Left ventricle myocardium superior (tissue), 1 donor: Measurements from ENCODE around the gene OR4N5. TPM values are rescaled to one million over a fixed set of nuclear protein-coding genes. Genes with fewer than 3 reads are reported as not detected.
"Not testable (repeated sequence)": the region's sequence is repeated elsewhere in the genome, so short reads cannot be mapped to it uniquely, and the experiment has no call there.

Experiments used
- ATAC-seq: fragments of 200-7000 bp; cut with Tn5 transposase; one replicate; pipeline ENCODE4 v1.9.1; 2020; ENCODE audit warnings: mild to moderate bottlenecking, moderate library complexity
- DNase-seq: peaks from one replicate; pipeline ENCODE4 v3.0.0-alpha.2; 2020
- intact Hi-C: fragments of 100-400 bp; cut with micrococcal nuclease; formaldehyde crosslinking; loops from one replicate; pipeline ENCODE4 v1.11.0; 2022
- long read RNA-seq: library from polyadenylated mRNA; unstranded; transcript quantifications from one replicate; pipeline ENCODE4 v2.0.0, GENCODE V29; 2021
- total RNA-seq: library from RNA; stranded (reverse); fragmentation: NEBNext Ultra II Directional; extraction: Animal tissue kit (Norgen Biotek cat#: 25700); gene quantifications from one replicate; pipeline ENCODE4 v1.2.1, GENCODE V29; 2021
- donor health status: DM: no; HTN: yes; CAD: no; lungs with severe emphysema.

OR4N5 gene
- total RNA-seq = not detected
- long read RNA-seq = 0 reads

DNA sequence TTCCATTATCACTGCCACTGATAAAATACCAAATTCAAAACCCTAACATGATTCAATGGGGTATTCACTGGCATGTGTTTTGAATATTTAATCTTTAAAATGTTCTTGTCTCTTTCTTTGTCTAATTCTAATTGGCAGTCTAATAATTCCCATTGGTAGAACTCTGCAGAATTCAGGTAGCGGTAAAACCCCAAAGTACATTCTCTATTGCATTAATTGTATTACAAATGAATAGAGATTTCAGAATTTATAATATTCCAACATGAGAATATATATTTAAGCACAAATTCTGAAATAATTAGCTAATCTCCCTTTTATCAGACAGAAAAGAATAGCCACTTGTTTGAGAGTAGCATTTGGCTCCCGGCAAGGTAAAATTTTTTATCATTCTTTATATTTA is at the start of gene OR4N5:
Gene OR4N5 (plus strand): TSS at position 301 of the 400 bp plus-strand sequence. CDS start 4,916 bp downstream, outside the sequence.
- DNase-seq (no peak), ATAC-seq (no peak)
- intact Hi-C loops = no loop called here

DNA sequence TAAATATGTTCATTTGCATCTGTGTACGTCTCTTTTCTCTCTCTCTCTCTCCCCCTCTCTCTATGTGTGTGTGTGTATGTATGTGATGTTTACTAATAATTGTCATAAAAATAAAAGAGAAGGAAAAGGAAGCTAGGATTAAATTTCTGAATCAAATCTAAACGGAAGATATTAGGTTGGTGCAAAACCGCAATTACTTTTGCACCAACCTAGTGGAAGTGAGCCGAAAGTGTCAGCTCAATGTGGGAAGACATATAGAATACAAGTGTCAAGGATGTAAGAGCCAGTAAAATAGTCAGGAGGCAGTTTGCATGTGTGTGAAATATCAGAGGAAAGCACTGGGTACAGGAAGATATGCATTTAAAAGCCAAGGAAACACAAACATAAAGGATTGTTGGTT is 46.6 kb upstream of the OR4N5 start:
- intact Hi-C loops = no loop called here
- DNase-seq (no peak), ATAC-seq (no peak)

- no peak for DNase-seq
- no peak for ATAC-seq
- intact Hi-C loops = no loop called here
Measured at GRCh38 chr14:20093442-20093841, 45.2 kb upstream of the OR4N5 start.

GRCh38 chr14:20098926-20099770 is 39.5 kb upstream of the OR4N5 start:
- ATAC-seq, intact Hi-C loops, DNase-seq: not testable (repeated sequence)

DNA sequence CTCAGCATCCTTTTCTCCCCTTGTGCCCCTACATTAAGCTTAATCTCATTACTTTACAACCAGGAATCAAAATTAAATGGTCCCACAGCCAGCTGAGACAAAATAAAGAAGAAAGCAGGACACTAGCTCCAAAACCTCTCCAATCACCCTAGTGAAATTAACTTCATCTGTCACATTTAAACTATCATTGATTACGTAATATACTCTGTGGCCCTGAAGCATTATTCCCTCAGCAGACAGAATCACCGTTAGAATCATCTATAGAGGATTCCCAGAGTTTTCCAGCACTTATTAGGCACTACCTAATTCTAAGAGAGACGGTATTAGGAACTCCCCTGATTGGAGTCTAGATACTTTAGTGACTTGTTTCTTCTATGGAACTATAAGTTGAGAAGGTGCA is 28.2 kb upstream of the OR4N5 start, which contains the start of gene OR4K17:
Gene OR4K17 (plus strand): TSS at position 302 of the 400 bp plus-strand sequence. CDS start 6,761 bp downstream, outside the sequence.
- ATAC-seq (no peak), DNase-seq (no peak)
- intact Hi-C loops = no loop called here

GRCh38 chr14:20112321-20112720 is 26.3 kb upstream of the OR4N5 start:
- ATAC-seq (no peak), DNase-seq (no peak)
- intact Hi-C loops = no loop called here

DNA sequence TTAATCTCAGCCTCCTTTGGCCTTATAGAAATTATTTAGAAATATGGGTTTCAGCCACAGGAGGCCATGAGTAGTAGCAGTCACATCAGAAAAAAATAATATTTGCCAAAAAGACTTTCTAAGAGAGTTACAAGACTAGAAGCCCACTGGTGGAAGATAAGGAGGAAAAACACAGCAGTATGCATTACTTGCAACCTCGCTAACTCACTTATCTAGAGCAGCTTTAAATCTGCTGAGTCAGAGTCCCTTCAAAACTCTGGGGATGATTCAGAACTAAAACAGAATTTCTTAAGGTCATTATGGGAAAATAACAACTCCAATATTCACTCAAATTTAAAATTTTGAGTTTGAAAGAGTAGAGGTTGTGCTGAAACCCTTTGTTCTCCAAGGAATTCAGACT is 21.9 kb upstream of the OR4N5 start:
- DNase-seq = no peak
- no peak for ATAC-seq
- intact Hi-C loops = no loop called here

GRCh38 chr14:20118795-20119194 is 19.8 kb upstream of the OR4N5 start:
- intact Hi-C loops = no loop called here
- DNase-seq (no peak), ATAC-seq (no peak)

DNA sequence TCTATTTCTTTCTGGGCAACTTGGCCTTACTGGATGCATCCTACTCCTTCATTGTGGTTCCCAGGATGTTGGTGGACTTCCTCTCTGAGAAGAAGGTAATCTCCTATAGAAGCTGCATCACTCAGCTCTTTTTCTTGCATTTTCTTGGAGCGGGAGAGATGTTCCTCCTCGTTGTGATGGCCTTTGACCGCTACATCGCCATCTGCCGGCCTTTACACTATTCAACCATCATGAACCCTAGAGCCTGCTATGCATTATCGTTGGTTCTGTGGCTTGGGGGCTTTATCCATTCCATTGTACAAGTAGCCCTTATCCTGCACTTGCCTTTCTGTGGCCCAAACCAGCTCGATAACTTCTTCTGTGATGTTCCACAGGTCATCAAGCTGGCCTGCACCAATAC is 5.3 kb downstream of the OR4N5 start:
- ATAC-seq (no peak), DNase-seq (no peak)
- intact Hi-C loops = no loop called here

DNA sequence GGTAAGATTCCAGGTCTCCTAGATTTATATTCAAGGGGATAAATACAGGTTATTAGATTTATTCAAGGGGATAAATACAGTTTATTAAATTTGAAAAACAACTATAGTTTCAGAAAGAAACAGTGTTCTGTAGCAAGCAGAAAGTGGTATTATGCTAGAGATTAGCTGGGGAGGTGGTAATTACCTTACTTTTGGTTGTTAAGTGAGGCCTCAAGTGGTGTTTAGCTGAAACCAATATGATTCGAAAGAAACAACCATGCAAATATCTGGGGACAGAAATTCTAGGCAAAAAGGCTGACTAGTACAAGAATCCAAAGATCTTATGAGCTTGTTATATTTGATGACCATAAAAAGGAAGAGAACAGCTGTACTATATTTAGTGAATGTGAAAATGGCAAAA is 6.2 kb downstream of the OR4N5 start:
- intact Hi-C loops = no loop called here
- DNase-seq (no peak), ATAC-seq (no peak)

DNA sequence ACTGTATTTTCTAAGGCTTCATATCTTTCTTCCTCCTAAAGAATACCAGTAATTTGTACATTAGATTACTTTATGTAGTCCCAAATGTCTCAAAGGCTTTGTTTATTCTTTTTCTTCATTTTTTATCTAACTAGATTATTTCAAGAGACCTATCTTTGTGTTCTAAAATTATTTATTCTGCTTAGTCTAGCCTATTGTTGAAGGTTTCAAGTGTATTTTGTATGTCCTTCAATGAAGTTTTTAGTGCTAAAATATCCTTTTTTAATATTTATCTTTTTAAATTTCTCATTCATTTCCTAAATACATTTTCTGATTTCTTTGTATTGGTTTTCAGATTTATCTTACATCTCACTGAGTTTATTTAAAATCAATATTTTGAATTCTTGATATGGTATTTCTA is 25.8 kb downstream of the OR4N5 start:
- no peak for ATAC-seq
- intact Hi-C loops = no loop called here

GRCh38 chr14:20167091-20167490 is 28.5 kb downstream of the OR4N5 start:
- DNase-seq (no peak), ATAC-seq (no peak)
- intact Hi-C loops = no loop called here

More for the DNA sequence above, 25.8 kb downstream of the OR4N5 start:
- no peak for DNase-seq

DNA sequence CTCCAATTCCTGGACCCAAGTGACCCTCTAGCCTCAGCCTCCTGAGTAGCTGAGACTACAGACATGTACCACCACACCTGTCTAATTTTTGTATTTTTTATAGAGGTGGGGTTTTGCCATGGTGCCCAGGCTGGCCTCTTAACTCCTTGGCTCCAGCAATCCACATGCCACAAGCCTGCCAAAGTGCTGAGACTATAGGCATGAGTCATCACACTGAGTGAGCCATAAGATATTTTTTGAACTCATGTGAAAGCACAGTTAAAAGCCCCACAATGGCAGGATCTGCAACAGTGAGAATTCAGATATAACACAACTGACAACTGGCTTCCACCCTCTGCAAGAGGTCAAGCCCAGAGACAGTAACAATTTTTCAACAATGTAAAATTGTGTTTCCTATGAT is 31.2 kb downstream of the OR4N5 start:
- intact Hi-C loops, ATAC-seq, DNase-seq: not testable (repeated sequence)

DNA sequence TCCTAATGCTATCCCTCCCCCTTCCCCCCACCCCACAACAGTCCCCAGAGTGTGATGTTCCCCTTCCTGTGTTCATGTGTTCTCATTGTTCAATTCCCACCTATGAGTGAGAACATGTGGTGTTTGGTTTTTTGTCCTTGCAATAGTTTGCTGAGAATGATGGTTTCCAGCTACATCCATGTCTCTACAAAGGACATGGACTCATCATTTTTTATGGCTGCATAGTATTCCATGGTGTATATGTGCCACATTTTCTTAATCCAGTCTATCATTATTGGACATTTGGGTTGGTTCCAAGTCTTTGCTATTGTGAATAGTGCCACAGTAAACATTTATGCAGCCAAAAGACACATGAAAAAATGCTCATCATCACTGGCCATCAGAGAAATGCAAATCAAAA is 35.6 kb downstream of the OR4N5 start:
- DNase-seq = not testable (repeated sequence)

DNA sequence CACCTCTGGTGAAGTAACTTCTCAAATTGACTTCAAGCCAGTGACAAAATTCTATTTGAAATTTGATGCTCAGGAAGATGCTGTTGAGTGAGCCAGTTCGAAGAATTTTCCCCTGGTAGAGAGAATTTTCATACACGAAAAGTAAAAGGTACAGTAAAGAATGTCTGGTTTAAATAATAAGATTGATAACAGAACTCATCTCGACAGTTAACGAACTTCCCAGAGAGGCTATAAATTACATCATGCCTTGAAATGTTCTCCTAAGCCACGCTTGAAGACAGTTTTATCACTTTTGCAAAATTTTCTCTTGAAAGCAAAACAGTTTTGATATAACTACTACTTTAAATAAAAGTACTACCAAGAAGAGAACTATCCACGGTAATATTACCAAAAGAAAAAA is 37.7 kb downstream of the OR4N5 start:
- no peak for DNase-seq
- ATAC-seq = no peak
- intact Hi-C loops = no loop called here

More for the DNA sequence above, 35.6 kb downstream of the OR4N5 start:
- ATAC-seq, intact Hi-C loops: not testable (repeated sequence)

DNA sequence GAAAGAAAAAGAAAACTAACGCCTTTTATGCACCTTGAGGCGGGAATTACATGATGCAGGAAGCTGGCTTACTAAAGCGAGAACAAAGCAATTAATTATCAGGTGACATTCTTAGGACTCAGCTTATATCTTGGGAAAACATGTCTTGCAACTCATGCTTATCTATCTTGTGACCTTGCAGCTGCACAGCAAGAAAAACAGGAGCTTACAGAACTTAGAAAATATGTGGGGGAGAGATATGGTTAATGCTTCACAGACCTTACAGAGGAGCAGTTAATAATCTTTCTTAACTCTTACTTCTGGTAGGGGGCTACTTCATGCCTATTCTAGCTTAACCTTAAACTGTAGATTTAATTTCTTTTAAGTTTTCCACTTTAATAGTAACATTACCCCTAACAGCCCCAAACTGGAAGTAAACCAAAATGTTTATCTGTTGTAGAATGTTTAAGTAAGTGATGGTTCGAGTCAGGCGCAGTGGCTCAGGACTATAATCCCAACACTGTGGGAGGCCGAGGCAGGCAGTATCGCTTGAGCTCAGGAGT is 38.9 kb downstream of the OR4N5 start:
- ATAC-seq = no peak
- no peak for DNase-seq
- intact Hi-C loops = no loop called here

DNA sequence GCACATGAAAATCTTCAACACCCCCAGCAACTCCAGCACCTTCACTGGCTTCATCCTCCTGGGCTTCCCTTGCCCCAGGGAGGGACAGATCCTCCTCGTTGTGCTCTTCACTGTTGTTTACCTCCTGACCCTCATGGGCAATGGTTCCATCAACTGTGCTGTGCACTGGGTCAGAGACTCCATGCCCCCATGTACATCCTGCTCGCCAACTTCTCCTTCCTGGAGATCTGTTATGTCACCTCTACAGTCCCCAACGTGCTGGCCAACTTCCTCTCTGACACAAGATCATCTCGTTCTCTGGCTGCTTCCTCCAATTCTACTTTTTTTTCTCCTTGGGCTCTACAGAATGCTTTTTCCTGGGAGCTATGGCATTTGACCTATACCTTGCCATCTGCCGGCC is 40.6 kb downstream of the OR4N5 start:
- intact Hi-C loops = no loop called here
- DNase-seq (peak; percentile 29), ATAC-seq (peak; percentile 71)

DNA sequence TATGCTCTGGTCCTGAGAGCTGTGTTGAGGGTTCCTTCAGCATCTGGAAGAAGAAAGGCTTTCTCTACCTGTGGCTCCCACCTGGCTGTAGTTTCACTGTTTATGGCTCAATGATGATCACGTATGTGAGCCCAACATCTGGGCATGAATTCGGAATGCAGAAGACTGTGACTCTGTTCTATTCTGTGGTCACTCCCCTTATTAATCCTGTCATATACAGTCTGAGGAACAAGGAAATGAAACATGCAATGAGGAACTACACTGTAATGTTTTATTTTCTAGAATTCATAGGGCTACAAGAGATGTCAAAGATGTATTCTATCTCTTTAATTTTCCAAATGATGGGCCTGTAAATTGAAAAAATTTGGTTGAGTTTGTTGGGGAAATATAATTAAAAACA is 41.3 kb downstream of the OR4N5 start:
- ATAC-seq (peak; percentile 74), DNase-seq (no peak)

DNA sequence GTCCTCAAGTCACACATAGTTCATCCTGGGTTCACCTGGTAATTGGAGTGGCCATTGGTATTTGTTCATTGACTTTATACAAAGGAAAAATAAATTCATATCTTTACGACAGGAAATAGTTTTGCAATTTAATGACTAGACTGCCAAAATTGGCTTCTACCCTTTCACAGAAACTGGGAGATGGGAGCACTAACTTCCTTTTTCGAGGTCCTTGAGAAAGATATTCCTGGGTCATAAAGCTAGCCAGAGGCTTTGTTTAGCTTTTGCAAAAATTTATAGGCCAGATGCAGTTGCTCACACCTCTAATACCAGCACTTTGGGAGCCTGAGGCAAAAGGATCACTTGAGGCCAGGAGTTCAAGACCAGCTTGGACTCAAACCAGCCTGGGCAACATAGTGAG is 41.9 kb downstream of the OR4N5 start:
- intact Hi-C loops = no loop called here
- DNase-seq (no peak), ATAC-seq (peak; percentile 18)

More for the DNA sequence above, 41.3 kb downstream of the OR4N5 start:
- intact Hi-C loops = no loop called here

DNA sequence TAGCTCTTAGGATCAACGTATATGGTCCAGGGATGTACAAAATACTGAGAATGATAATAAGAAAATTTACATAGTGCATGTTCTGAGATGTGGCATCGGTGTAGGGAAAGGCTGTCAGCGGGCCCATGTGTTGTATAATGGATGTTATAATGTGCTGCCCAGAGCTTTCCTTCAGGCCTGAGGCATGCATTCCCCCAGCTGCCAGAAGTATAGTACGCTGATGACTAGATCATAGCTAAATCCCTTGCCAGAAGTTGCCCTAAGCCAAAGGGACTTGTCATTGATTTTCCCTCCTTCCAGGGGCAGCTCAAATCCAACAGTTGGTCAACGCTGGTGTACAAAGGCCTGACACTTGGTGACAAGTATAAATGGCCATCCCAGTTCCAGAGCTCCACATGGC is 45.6 kb downstream of the OR4N5 start:
- no peak for DNase-seq
- no peak for ATAC-seq
- intact Hi-C loops = no loop called here

- intact Hi-C loops = no loop called here
- DNase-seq (no peak), ATAC-seq (no peak)
Measured at GRCh38 chr14:20190596-20190995, 52.0 kb downstream of the OR4N5 start, which contains the start of gene OR11G2. TSS of gene OR11G2 (plus strand) at chr14:20190896. CDS start at chr14:20197438, 6,542 bp downstream.
